Stimulated activated CD8-positive, alpha-beta memory T cell treated with anti-CD3 and anti-CD28 coated beads, Interleukin-7, amount 100 ng/mL, for 1 hour (primary cell): ENCODE measurements around the gene TIFAB.

Source experiments
- DNase-seq, 2 donors: peaks; one replicate each; pipeline ENCODE4 v3.0.0-alpha.2; 2020; ENCODE audit warnings: low read depth in 2 of 2

TIFAB gene

GRCh38 chr5:135442431-135443160 lies 9.6 kb downstream of the TIFAB start:
- DNase-seq = no peak

DNA sequence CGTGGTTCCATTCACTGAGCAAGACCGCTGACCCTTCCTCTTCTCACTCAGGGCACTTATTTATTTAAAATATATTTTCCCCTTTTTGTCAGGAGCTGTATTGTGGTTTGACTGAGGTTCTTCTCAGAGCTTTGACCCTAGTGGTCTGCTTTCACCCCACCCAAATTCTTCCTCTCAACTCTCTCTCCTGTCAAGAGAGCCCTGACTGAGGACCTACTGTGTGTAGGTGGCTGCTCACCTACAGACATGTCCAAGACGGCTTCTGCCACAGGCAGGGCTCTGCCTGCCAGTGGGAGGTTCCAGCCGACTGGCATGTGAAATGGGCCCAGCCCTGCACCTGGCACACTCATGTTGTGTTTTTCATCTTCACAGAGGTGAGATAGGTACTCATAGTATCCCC lies 10.2 kb downstream of the TIFAB start:
- no peak for DNase-seq

- DNase-seq = no peak
Measured at GRCh38 chr5:135441350-135441831, 10.8 kb downstream of the TIFAB start.

GRCh38 chr5:135440916-135441315 lies 11.2 kb downstream of the TIFAB start:
- DNase-seq = no peak

GRCh38 chr5:135439231-135440205 lies 12.6 kb downstream of the TIFAB start:
- no peak for DNase-seq

- no peak for DNase-seq
Measured at GRCh38 chr5:135438636-135439221, 13.4 kb downstream of the TIFAB start.

- DNase-seq = no peak
Measured at GRCh38 chr5:135437796-135438560, 14.2 kb downstream of the TIFAB start.

- no peak for DNase-seq
Measured at GRCh38 chr5:135437422-135437795, 14.7 kb downstream of the TIFAB start.

GRCh38 chr5:135436951-135437418 lies 15.2 kb downstream of the TIFAB start:
- DNase-seq = no peak

GRCh38 chr5:135435467-135436330 lies 16.5 kb downstream of the TIFAB start:
- DNase-seq = no peak

- DNase-seq = no peak
Measured at GRCh38 chr5:135434591-135435466, 17.3 kb downstream of the TIFAB start.

DNA sequence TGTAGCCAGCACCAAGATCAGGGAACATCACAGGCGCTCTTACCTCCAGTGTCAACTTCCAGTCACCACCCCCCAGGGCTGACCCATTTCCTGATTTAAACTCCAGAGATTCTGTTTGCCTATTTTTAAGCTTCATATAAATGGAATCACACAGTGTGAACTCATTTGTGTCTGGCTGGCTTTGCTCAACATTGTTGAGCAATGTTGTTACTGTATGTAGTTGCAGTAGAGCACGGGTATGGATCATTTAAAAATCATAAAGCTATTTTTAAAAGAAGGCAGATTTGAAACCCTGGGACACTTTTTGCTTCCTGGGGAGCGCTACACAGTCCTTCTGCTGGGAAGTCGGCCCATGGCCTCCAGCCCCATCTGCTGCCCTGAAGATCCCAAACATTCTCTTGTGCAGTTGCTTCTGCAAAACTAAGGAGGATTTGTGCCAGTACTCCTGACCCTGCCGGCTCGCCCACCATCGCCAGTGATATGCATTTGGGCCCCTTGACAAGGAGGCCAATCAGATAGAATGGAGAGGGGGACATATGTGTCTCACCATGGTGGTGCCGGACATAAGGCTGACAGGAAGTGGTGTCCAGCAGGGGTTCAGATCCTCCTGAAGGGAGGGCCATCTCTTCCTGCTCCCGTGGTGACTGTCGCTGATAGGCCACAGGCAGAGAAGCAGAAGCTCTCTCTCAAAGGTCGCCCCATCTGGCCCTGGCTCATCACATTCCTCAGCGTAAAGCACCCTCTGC lies 18.3 kb downstream of the TIFAB start:
- no peak for DNase-seq

GRCh38 chr5:135432113-135432512 lies 20.0 kb downstream of the TIFAB start:
- DNase-seq = no peak

DNA sequence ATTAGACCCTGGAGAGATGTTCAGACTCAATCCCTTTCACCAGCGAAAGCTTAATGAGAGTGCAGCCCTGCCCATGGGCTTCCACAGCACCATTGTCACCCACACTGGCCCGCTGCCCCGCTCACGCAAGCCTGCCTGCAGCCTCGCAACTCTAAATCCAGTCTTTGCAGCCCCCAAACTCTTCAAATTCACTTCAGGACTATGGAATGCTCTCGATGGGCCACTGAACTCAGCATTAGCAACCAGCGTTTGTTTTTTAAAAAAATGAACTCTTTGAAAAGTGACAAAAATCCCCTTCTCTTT lies 22.1 kb downstream of the TIFAB start:
- DNase-seq = no peak

DNA sequence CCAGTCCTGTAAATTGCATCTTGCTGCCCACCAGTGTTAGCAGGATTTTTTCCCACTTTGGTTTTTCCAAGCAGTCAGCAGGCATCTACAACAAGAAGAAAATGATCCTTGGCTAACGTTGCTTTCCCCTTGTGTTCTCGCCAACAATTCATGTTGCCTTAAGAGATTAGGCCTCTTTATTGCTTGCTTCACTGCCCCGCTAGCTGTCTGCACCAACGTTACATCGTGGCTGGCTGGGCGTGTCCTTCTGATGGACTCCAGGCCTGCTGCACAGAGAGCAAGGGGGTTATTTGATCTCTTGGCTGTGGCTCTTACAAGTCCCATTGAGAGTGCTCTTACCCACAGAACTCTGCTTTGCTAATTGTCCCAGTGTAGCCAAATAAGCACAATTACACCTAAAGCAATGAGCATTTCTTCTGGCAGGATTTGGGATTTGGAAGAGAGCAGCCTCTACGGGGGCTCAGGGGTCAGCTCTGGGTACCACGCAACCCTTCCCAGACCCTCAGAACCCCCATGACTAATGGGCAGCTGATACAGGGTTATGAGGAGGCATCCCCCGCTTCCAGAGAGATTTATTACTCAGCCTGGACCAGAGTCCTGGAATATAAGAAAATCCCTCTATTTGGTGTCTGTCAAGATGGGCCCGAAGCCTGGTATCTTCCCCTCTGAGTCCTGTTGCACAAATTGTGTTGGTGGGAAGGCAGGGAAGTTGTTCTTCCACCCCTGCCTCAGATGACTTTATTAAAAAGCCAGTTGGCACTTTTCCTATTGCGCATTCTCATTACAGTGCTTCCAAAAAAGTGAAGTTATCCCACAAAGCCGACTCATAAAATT lies 22.6 kb downstream of the TIFAB start:
- DNase-seq = no peak

GRCh38 chr5:135428586-135428985 lies 23.6 kb downstream of the TIFAB start:
- no peak for DNase-seq

GRCh38 chr5:135426102-135427082 lies 25.8 kb downstream of the TIFAB start:
- DNase-seq = no peak
